Tibial nerve (tissue), 4 donors: ENCODE data around the gene HTRA3. TPM values are rescaled to one million over a fixed set of nuclear protein-coding genes. Genes with fewer than 3 reads are reported as not detected.
A peak's percentile ranks its signal among the peaks of the same experiment; 100 is the strongest.

Experiments used
- DNase-seq, 2 donors: peaks; one replicate each; pipeline ENCODE4 v3.0.0-alpha.2; 2019; ENCODE audit warnings: low spot score in 2 of 2
- H3K27ac ChIP-seq, 4 donors: fragments of 200-600 bp; sonication (generic) in 3 of 4; one replicate each; pipeline ENCODE4 v1.5.1; 2017 to 2019; ENCODE audit warnings: mild to moderate bottlenecking in 1 of 4
- H3K27me3 ChIP-seq, 2 donors: fragments of 200-600 bp; sonication (generic) in 1 of 2; one replicate each; pipeline versions ENCODE4 v1.5.1 to v1.6.0; 2017 to 2019
- H3K36me3 ChIP-seq, 3 donors: fragments of 200-600 bp; sonication (generic); one replicate each; pipeline ENCODE4 v1.5.1; 2018 to 2019
- H3K4me1 ChIP-seq, 4 donors: fragments of 200-600 bp; sonication (generic) in 3 of 4; one replicate each; pipeline ENCODE4 v1.5.1; 2017 to 2019
- H3K4me3 ChIP-seq, 4 donors: fragments of 200-600 bp; sonication (generic) in 3 of 4; one replicate each; pipeline ENCODE4 v1.5.1; 2017 to 2019; ENCODE audit warnings: mild to moderate bottlenecking in 1 of 4, moderate library complexity in 1 of 4
- H3K9me3 ChIP-seq, 4 donors: fragments of 200-600 bp; sonication (generic) in 3 of 4; one replicate each; pipeline ENCODE4 v1.5.1; 2017 to 2019
- CTCF ChIP-seq, 5 experiments: fragments of 200-600 bp in 3 of 5; fragments of 450-650 bp in 2 of 5; sonication (generic) in 3 of 5; IDR thresholded peaks; one replicate each; pipeline ENCODE4 v1.5.1; 2016 to 2019; ENCODE audit warnings: antibody characterized with exemption in 5 of 5, mild to moderate bottlenecking in 3 of 5, moderate library complexity in 2 of 5
- EP300 ChIP-seq, 2 donors: sonication (generic); formaldehyde crosslinking; IDR thresholded peaks; one replicate each; pipeline ENCODE4 v1.6.1; 2017; ENCODE audit warnings: antibody characterized with exemption in 2 of 2, mild to moderate bottlenecking in 1 of 2
- POLR2A ChIP-seq, 2 donors: fragments of 450-650 bp; IDR thresholded peaks; one replicate each; pipeline ENCODE4 v1.6.1; 2017; ENCODE audit warnings: antibody characterized with exemption in 2 of 2, mild to moderate bottlenecking in 2 of 2, moderate library complexity in 2 of 2
- WGBS, 2 donors: methylation state at CpG; one replicate each; pipeline ENCODE4 v1.1.5; 2018; 5-methylcytosine and 5-hydroxymethylcytosine counted together
- total RNA-seq, 4 donors: library from RNA; depleted of rRNA; stranded (reverse); fragments of >200 nt; gene quantifications; one replicate each; pipeline ENCODE4 v1.1.0, GENCODE V29; 2016

Gene HTRA3
- total RNA-seq = 10 to 100 TPM; 34.9 to 54.3 (median 43.5) TPM

- peak within 1 kb of the TSS; percentile 25 to 56 (median 34) for H3K4me3 ChIP-seq
- peak within 1 kb of the TSS in 2 of 4 donors; percentile 50 to 70 for H3K27ac ChIP-seq
- H3K27me3 ChIP-seq = peaks cover 0 to 20% of the 10 kb centered on the region in 2 donors
- DNase-seq = peak in 1 of 2 donors; percentile 45
- no peaks in the 10 kb centered on the region for H3K36me3 ChIP-seq
- no peaks in the 10 kb centered on the region for H3K9me3 ChIP-seq
- no peak for TF ChIP-seq CTCF (IDR thresholded peaks at IDR 0.05)
- TF ChIP-seq POLR2A (IDR thresholded peaks at IDR 0.05) = peak; percentile 20 to 63
- no peak for TF ChIP-seq EP300 (IDR thresholded peaks at IDR 0.05)
- 4% methylated on average over 24 to 49 of the region's 111 CpGs for WGBS, 2 donors
- peaks cover 0 to 55% (median 4%) of the 10 kb centered on the region in 4 donors for H3K4me1 ChIP-seq
Measured at GRCh38 chr4:8269535-8270417, at the start of gene HTRA3. Gene HTRA3, plus strand, starts transcription at chr4:8269754. Its CDS starts 215 bp downstream, at chr4:8269969.

- H3K4me3 ChIP-seq = no peak overlapping the region
- no peak for TF ChIP-seq CTCF (IDR thresholded peaks at IDR 0.05)
- no peak for TF ChIP-seq EP300 (IDR thresholded peaks at IDR 0.05)
- no peak for TF ChIP-seq POLR2A (IDR thresholded peaks at IDR 0.05)
- peaks cover 0 to 4% (median 0%) of the 10 kb centered on the region in 4 donors for H3K9me3 ChIP-seq
- 86 to 90% methylated on average over 7 of the region's 7 CpGs for WGBS, 2 donors
- peaks cover 0 to 51% (median 0%) of the 10 kb centered on the region in 3 donors for H3K36me3 ChIP-seq
- peaks cover 0 to 11% (median 0%) of the 10 kb centered on the region in 4 donors for H3K4me1 ChIP-seq
- DNase-seq = no peak
- peak overlapping the region in 3 of 4 donors; percentile 45 to 74 (median 63) for H3K27ac ChIP-seq
- no peaks in the 10 kb centered on the region for H3K27me3 ChIP-seq
Measured at GRCh38 chr4:8220661-8221450, 48.7 kb upstream of the HTRA3 start.

GRCh38 chr4:8221476-8221875, 48.1 kb upstream of the HTRA3 start:
- no peaks in the 10 kb centered on the region for H3K27me3 ChIP-seq
- DNase-seq = peak in 1 of 2 donors; percentile 38
- peaks cover 0 to 4% (median 0%) of the 10 kb centered on the region in 4 donors for H3K9me3 ChIP-seq
- H3K27ac ChIP-seq = peak overlapping the region in 3 of 4 donors; percentile 66 to 83 (median 80)
- H3K4me3 ChIP-seq = no peak overlapping the region
- WGBS, 2 donors = 28 to 31% methylated on average over 5 of the region's 5 CpGs
- peaks cover 0 to 15% (median 0%) of the 10 kb centered on the region in 4 donors for H3K4me1 ChIP-seq
- peaks cover 0 to 45% (median 0%) of the 10 kb centered on the region in 3 donors for H3K36me3 ChIP-seq
- no peak for TF ChIP-seq CTCF (IDR thresholded peaks at IDR 0.05)
- TF ChIP-seq POLR2A (IDR thresholded peaks at IDR 0.05) = no peak
- peak; percentile 80 to 85 for TF ChIP-seq EP300 (IDR thresholded peaks at IDR 0.05)

GRCh38 chr4:8221985-8222384, 47.6 kb upstream of the HTRA3 start:
- peaks cover 0 to 41% (median 0%) of the 10 kb centered on the region in 3 donors for H3K36me3 ChIP-seq
- no peak for DNase-seq
- H3K4me3 ChIP-seq = no peak overlapping the region
- H3K4me1 ChIP-seq = peaks cover 0 to 18% (median 0%) of the 10 kb centered on the region in 4 donors
- TF ChIP-seq POLR2A (IDR thresholded peaks at IDR 0.05) = no peak
- TF ChIP-seq CTCF (IDR thresholded peaks at IDR 0.05) = no peak
- no peak for TF ChIP-seq EP300 (IDR thresholded peaks at IDR 0.05)
- H3K27me3 ChIP-seq = no peaks in the 10 kb centered on the region
- peak overlapping the region; percentile 20 to 83 (median 73) for H3K27ac ChIP-seq
- peaks cover 0 to 4% (median 0%) of the 10 kb centered on the region in 4 donors for H3K9me3 ChIP-seq
